B cell (primary cell): ENCODE measurements around the gene PKM. TPM values are rescaled to one million over a fixed set of nuclear protein-coding genes. Genes with fewer than 3 reads are reported as not detected.
A peak's percentile ranks its signal among the peaks of the same experiment; 100 is the strongest.

Experiments
- ATAC-seq: fragments of 200-7000 bp; cut with Tn5 transposase; one replicate; pipeline ENCODE4 v1.10.0; 2021; ENCODE audit warnings: low read depth, mild to moderate bottlenecking, moderate number of reproducible peaks, moderate library complexity
- CTCF ChIA-PET: fragments of 350-600 bp; sonication (Branson Sonifier 250); formaldehyde crosslinking; loops from one replicate; lab custom pipeline; 2021; ENCODE audit warnings: antibody characterized with exemption, inconsistent platforms; lab: Charles Lee
- POLR2A ChIA-PET: fragments of 350-600 bp; sonication (Branson Sonifier 250); formaldehyde crosslinking; loops from one replicate; lab custom pipeline; 2021; ENCODE audit warnings: antibody characterized with exemption; lab: Charles Lee
- DNase-seq: peaks from one replicate; pipeline ENCODE4 v3.0.0; 2013
- H2AFZ ChIP-seq: 2 replicates; pipeline ENCODE4 v1.6.1; 2012; ENCODE audit warnings: mild to moderate bottlenecking, low read depth, low read length; ENCODE audit not compliant: insufficient read depth, poor library complexity, severe bottlenecking
- H3K27ac ChIP-seq, 2 donors: 1 replicate in 1 of 2; 2 replicates in 1 of 2; pipeline ENCODE4 v1.5.1; 2012 to 2013; ENCODE audit warnings: low read length in 2 of 2, mild to moderate bottlenecking in 2 of 2, moderate library complexity in 1 of 2
- H3K27me3 ChIP-seq, 4 experiments: fragments of 200-600 bp in 1 of 4; sonication (generic) in 1 of 4; replicated peaks in 1 of 4; 1 replicate in 2 of 4; 2 replicates in 2 of 4; pipeline versions ENCODE4 v1.6.1 to v1.7.0; 2013 to 2016; ENCODE audit warnings: low read length in 3 of 4, mild to moderate bottlenecking in 2 of 4, mixed read lengths in 1 of 4, moderate library complexity in 1 of 4; ENCODE audit not compliant: insufficient read depth in 4 of 4, control insufficient read depth in 3 of 4; ENCODE audit errors: control extremely low read depth in 1 of 4
- H3K36me3 ChIP-seq, 2 experiments: replicated peaks in 1 of 2; 1 replicate in 1 of 2; 2 replicates in 1 of 2; pipeline versions ENCODE4 v1.6.1 to v1.7.1; 2013; ENCODE audit warnings: low read length in 1 of 2; ENCODE audit not compliant: insufficient read depth in 2 of 2, control insufficient read depth in 1 of 2; ENCODE audit errors: control extremely low read depth in 1 of 2, extremely low read depth in 1 of 2
- H3K4me1 ChIP-seq, 2 donors: fragments of 200-600 bp in 1 of 2; sonication (generic) in 1 of 2; 1 replicate in 1 of 2; 2 replicates in 1 of 2; pipeline versions ENCODE4 v1.5.1 to v1.6.1; 2013 to 2017; ENCODE audit warnings: low read length in 2 of 2; ENCODE audit not compliant: control insufficient read depth in 2 of 2, insufficient read depth in 2 of 2
- H3K4me2 ChIP-seq: replicated peaks from 2 replicates; pipeline ENCODE3; 2012; ENCODE audit warnings: mild to moderate bottlenecking, low read depth, low read length; ENCODE audit not compliant: poor library complexity, severe bottlenecking
- H3K4me3 ChIP-seq, 5 experiments: fragments of 200-600 bp in 1 of 5; sonication (generic) in 1 of 5; 1 replicate in 3 of 5; 2 replicates in 2 of 5; pipeline versions ENCODE4 v1.5.1 to v1.7.0; 2011 to 2016; ENCODE audit warnings: low read length in 4 of 5, mild to moderate bottlenecking in 4 of 5, low read depth in 2 of 5, control low read depth in 1 of 5, moderate library complexity in 1 of 5; ENCODE audit not compliant: insufficient read depth in 1 of 5; ENCODE audit errors: control extremely low read depth in 1 of 5, extremely low read depth in 1 of 5
- H3K79me2 ChIP-seq: fragments of 200-600 bp; sonication (generic); one replicate; pipeline ENCODE4 v1.6.0; 2016; ENCODE audit warnings: low read length; ENCODE audit not compliant: control insufficient read depth, insufficient read depth
- H3K9ac ChIP-seq: fragments of 200-600 bp; sonication (generic); 2 replicates; pipeline ENCODE4 v1.6.1; 2017; ENCODE audit warnings: mild to moderate bottlenecking, low read length, moderate library complexity
- H3K9me3 ChIP-seq, 3 donors: one replicate each; pipeline versions ENCODE4 v1.6.1 to v1.7.1; 2013; ENCODE audit warnings: low read length in 2 of 3; ENCODE audit not compliant: control insufficient read depth in 2 of 3, insufficient read depth in 1 of 3; ENCODE audit errors: control extremely low read depth in 1 of 3
- H4K20me1 ChIP-seq: 2 replicates; pipeline ENCODE4 v1.6.0; 2012; ENCODE audit warnings: mild to moderate bottlenecking, low read length; ENCODE audit not compliant: insufficient read depth, control insufficient read depth, poor library complexity, severe bottlenecking
- H3K27ac Mint-ChIP-seq: one replicate; pipeline ENCODE4 v1.8.0; 2021; ENCODE audit warnings: mixed read lengths
- H3K27me3 Mint-ChIP-seq: one replicate; pipeline ENCODE4 v1.8.0; 2021; ENCODE audit warnings: mixed read lengths
- H3K4me1 Mint-ChIP-seq: one replicate; pipeline ENCODE4 v1.8.0; 2021; ENCODE audit warnings: mixed read lengths
- H3K4me3 Mint-ChIP-seq: one replicate; pipeline ENCODE4 v1.8.0; 2021; ENCODE audit warnings: mixed read lengths
- H3K9me3 Mint-ChIP-seq: one replicate; pipeline ENCODE4 v1.8.0; 2022; ENCODE audit warnings: mixed read lengths; ENCODE audit not compliant: insufficient read depth
- EZH2 ChIP-seq: IDR thresholded peaks from 2 replicates; pipeline ENCODE4 v1.6.1; 2012; ENCODE audit warnings: borderline replicate concordance, low read depth, mild to moderate bottlenecking, moderate library complexity, low read length; ENCODE audit not compliant: insufficient read depth, poor library complexity, severe bottlenecking
- WGBS: methylation state at CpG from one replicate; pipeline ENCODE4 v1.1.5; 2013; ENCODE audit warnings: missing lambda C conversion rate; ENCODE audit not compliant: insufficient coverage; 5-methylcytosine and 5-hydroxymethylcytosine counted together
- intact Hi-C: fragments of 100-400 bp; cut with micrococcal nuclease; formaldehyde crosslinking; loops from one replicate; pipeline ENCODE4 v1.10.0; 2022
- polyA plus RNA-seq: library from polyadenylated mRNA; depleted of rRNA; stranded (reverse); fragments of >200 nt; gene quantifications from 2 replicates; pipeline ENCODE4 v1.2.3, GENCODE V29; 2012
- total RNA-seq, 2 donors: library from RNA; stranded (reverse); fragments of 120-200 nt in 1 of 2; gene quantifications; 1 replicate in 1 of 2; 2 replicates in 1 of 2; pipeline versions ENCODE4 v1.2.3 to v1.2.4, GENCODE V29; 2013 to 2022
- TF ChIP-seq, protein P1 (sequence below): fragments of 200-600 bp; IDR thresholded peaks from one replicate; pipeline ENCODE4 v1.8.0; 2022; ENCODE audit warnings: antibody characterized with exemption, mild to moderate bottlenecking

The PKM gene
- total and polyA plus RNA-seq, 2 donors (not counting 1 experiment from before 2014, with no cell fraction given): 179 to 323 TPM

DNA sequence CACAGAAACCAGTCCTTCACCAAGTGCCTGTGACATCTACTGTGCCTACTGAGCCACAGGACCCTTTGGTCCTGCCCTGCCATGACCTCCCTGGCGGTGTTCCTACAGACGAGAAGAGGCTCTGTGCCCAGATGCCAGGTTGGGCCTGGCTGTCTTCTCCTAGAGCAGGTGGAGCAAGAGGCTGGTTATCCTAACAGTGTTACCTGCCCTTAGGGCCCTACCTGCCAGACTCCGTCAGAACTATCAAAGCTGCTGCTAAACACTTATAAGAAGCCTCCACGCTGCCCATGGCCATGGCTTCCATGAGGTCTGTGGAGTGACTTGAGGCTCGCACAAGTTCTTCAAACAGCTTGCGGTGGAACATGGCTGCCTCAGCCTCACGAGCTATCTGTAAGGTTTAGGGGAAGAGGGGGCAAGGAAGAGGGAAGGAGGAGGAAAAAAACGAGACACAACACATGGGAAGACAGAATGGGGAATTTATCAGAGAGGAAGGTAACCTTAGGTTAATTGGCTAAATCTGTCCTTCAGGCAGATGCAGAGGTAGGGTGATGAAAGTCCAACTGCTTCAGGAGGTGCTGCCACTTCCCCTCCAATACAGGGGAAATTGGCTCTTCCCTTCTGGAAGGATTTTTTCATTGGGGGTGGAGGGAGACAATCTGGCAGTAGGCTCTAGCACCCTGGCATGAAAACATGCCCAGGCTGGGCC, 28.0 kb downstream of the PKM start:
- Mint-ChIP-seq H3K4me1 (peaks cover 19% of the 10 kb centered on the region), H3K27ac (peak overlapping the region; percentile 16), H3K4me3 (no peak overlapping the region), H3K9me3 (no peaks in the 10 kb centered on the region), H3K27me3 (peaks cover 2% of the 10 kb centered on the region)
- Histone ChIP-seq H3K79me2 (no peaks in the 10 kb centered on the region), H3K36me3 (peaks cover 25 to 96% of the 10 kb centered on the region in 2 experiments), H3K9me3 (no peaks in the 10 kb centered on the region), H3K4me3 (no peak overlapping the region), H2AFZ (no peak overlapping the region), H3K4me2 (no peak overlapping the region), H4K20me1 (peaks cover 18% of the 10 kb centered on the region), H3K9ac (no peak overlapping the region), H3K27ac (no peak overlapping the region), H3K4me1 (no peaks in the 10 kb centered on the region), H3K27me3 (peaks cover 0 to 2% (median 1%) of the 10 kb centered on the region in 4 experiments)
- POLR2A ChIA-PET: no interaction called here
- no peak for DNase-seq
- intact Hi-C loops: no loop called here
- no peak for ATAC-seq
- CTCF ChIA-PET: interaction anchor here (0.6 to 1.1 kb wide), 3 partner anchors 25 to 183 kb away, joined by 4 to 7 read pairs (median 5); no protein-coding TSS in a partner anchor
- TF ChIP-seq, protein P1, sequence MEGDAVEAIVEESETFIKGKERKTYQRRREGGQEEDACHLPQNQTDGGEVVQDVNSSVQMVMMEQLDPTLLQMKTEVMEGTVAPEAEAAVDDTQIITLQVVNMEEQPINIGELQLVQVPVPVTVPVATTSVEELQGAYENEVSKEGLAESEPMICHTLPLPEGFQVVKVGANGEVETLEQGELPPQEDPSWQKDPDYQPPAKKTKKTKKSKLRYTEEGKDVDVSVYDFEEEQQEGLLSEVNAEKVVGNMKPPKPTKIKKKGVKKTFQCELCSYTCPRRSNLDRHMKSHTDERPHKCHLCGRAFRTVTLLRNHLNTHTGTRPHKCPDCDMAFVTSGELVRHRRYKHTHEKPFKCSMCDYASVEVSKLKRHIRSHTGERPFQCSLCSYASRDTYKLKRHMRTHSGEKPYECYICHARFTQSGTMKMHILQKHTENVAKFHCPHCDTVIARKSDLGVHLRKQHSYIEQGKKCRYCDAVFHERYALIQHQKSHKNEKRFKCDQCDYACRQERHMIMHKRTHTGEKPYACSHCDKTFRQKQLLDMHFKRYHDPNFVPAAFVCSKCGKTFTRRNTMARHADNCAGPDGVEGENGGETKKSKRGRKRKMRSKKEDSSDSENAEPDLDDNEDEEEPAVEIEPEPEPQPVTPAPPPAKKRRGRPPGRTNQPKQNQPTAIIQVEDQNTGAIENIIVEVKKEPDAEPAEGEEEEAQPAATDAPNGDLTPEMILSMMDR: no peak
- no peak for TF ChIP-seq EZH2
- WGBS: 95% methylated on average over 8 of the region's 8 CpGs

DNA sequence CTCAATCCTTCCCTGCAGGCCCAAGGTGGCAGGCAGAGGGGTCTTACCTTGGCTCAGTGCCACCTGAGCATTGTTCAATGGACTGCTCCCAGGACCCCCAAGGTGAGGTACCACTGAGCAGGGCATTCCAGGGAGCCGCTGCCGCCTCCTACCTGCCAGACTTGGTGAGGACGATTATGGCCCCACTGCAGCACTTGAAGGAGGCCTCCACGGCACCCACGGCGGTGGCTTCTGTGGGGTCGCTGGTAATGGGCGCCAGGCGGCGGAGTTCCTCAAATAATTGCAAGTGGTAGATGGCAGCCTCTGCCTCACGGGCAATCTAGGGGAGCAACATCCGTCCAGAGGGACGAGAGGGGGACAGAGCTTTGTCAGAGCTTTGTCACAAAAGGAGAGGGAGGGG, 28.7 kb downstream of the PKM start:
- no peak overlapping the region for H3K27ac ChIP-seq
- H3K9ac ChIP-seq: no peak overlapping the region
- H3K4me2 ChIP-seq: no peak overlapping the region
- peaks cover 25 to 89% of the 10 kb centered on the region in 2 experiments for H3K36me3 ChIP-seq
- H3K4me1 Mint-ChIP-seq: peaks cover 22% of the 10 kb centered on the region
- H3K4me3 ChIP-seq: no peak overlapping the region
- intact Hi-C loops: no loop called here
- no peaks in the 10 kb centered on the region for H3K9me3 Mint-ChIP-seq
- WGBS: 96% methylated on average over 13 of the region's 13 CpGs
- H3K27ac Mint-ChIP-seq: no peak overlapping the region
- peaks cover 0 to 5% (median 1%) of the 10 kb centered on the region in 4 experiments for H3K27me3 ChIP-seq
- H3K9me3 ChIP-seq: no peaks in the 10 kb centered on the region
- H3K27me3 Mint-ChIP-seq: peaks cover 4% of the 10 kb centered on the region
- peaks cover 18% of the 10 kb centered on the region for H4K20me1 ChIP-seq
- H3K4me3 Mint-ChIP-seq: no peak overlapping the region
- H2AFZ ChIP-seq: no peak overlapping the region
- H3K4me1 ChIP-seq: peaks cover under 1 to 1% of the 10 kb centered on the region in 2 donors
- ATAC-seq (no peak), DNase-seq (no peak)
- TF ChIP-seq, protein P1: no peak
- TF ChIP-seq EZH2: no peak
- H3K79me2 ChIP-seq: no peaks in the 10 kb centered on the region
- ChIA-PET POLR2A (no interaction called here), CTCF (interaction anchor here (1.0 to 6.1 kb wide), 2 partner anchors 26 to 27 kb away, joined by 5 to 87 read pairs; partner anchors contain the start of gene PKM)
